Ishikawa (cell line): ENCODE measurements around the gene SOS1.

Experiments used
- CEBPB ChIP-seq: IDR thresholded peaks from 2 replicates; pipeline ENCODE4 v1.6.1; 2012
- CREB1 ChIP-seq: IDR thresholded peaks from 2 replicates; pipeline ENCODE4 v1.6.1; 2012; ENCODE audit warnings: low read depth
- EGR1 ChIP-seq: IDR thresholded peaks from 2 replicates; pipeline ENCODE4 v1.6.1; 2012
- EP300 ChIP-seq: IDR thresholded peaks from 2 replicates; pipeline ENCODE4 v1.6.1; 2012; ENCODE audit warnings: borderline replicate concordance
- FOXM1 ChIP-seq: IDR thresholded peaks from 2 replicates; pipeline ENCODE4 v1.6.1; 2012; ENCODE audit warnings: low read depth, borderline replicate concordance
- MAX ChIP-seq: IDR thresholded peaks from 2 replicates; pipeline ENCODE4 v1.6.1; 2012
- NFIC ChIP-seq: IDR thresholded peaks from 2 replicates; pipeline ENCODE4 v1.6.1; 2012
- RAD21 ChIP-seq: IDR thresholded peaks from 2 replicates; pipeline ENCODE4 v1.6.1; 2012; ENCODE audit warnings: low read depth
- TCF12 ChIP-seq: IDR thresholded peaks from 2 replicates; pipeline ENCODE4 v1.6.1; 2012; ENCODE audit warnings: low read depth
- TEAD4 ChIP-seq: IDR thresholded peaks from 2 replicates; pipeline ENCODE4 v1.6.1; 2012
- USF1 ChIP-seq: IDR thresholded peaks from 2 replicates; pipeline ENCODE4 v1.6.1; 2012
- YY1 ChIP-seq: IDR thresholded peaks from 2 replicates; pipeline ENCODE4 v1.6.1; 2012; ENCODE audit warnings: low read depth
- ZBTB7A ChIP-seq: IDR thresholded peaks from 2 replicates; pipeline ENCODE4 v1.6.1; 2012; ENCODE audit warnings: low read depth
- TF ChIP-seq, protein P1 (sequence below): IDR thresholded peaks from 2 replicates; pipeline ENCODE4 v1.6.1; 2012; ENCODE audit warnings: low read depth, mild to moderate bottlenecking

Gene SOS1

GRCh38 chr2:38943784-38944183, 177.1 kb downstream of the SOS1 start:
- no peak for TF ChIP-seq ZBTB7A
- no peak for TF ChIP-seq NFIC
- no peak for TF ChIP-seq FOXM1
- no peak for TF ChIP-seq CEBPB
- no peak for TF ChIP-seq EP300
- TF ChIP-seq EGR1, result no peak
- no peak for TF ChIP-seq RAD21

DNA sequence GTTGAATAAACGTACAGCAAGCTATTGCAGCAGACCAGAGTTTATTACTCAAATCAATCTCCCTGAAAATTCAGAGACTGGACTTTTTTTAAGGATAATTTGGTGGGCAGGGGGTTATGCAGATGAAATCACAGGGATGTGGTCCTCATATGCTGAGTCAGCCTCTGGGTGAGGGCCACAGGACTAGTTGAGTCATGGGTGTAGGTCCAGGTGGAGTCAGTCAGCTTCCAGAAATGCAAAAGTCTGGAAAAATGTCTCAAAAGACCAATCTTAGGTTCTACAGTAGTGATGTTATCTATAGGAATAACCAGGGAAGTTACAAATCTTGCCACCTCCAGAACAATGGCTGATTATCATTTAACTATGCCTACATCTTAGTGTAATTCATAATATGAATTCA, 180.1 kb downstream of the SOS1 start:
- no peak for TF ChIP-seq EGR1
- TF ChIP-seq, protein P1, sequence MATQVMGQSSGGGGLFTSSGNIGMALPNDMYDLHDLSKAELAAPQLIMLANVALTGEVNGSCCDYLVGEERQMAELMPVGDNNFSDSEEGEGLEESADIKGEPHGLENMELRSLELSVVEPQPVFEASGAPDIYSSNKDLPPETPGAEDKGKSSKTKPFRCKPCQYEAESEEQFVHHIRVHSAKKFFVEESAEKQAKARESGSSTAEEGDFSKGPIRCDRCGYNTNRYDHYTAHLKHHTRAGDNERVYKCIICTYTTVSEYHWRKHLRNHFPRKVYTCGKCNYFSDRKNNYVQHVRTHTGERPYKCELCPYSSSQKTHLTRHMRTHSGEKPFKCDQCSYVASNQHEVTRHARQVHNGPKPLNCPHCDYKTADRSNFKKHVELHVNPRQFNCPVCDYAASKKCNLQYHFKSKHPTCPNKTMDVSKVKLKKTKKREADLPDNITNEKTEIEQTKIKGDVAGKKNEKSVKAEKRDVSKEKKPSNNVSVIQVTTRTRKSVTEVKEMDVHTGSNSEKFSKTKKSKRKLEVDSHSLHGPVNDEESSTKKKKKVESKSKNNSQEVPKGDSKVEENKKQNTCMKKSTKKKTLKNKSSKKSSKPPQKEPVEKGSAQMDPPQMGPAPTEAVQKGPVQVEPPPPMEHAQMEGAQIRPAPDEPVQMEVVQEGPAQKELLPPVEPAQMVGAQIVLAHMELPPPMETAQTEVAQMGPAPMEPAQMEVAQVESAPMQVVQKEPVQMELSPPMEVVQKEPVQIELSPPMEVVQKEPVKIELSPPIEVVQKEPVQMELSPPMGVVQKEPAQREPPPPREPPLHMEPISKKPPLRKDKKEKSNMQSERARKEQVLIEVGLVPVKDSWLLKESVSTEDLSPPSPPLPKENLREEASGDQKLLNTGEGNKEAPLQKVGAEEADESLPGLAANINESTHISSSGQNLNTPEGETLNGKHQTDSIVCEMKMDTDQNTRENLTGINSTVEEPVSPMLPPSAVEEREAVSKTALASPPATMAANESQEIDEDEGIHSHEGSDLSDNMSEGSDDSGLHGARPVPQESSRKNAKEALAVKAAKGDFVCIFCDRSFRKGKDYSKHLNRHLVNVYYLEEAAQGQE, result no peak
- no peak for TF ChIP-seq CEBPB
- no peak for TF ChIP-seq ZBTB7A
- no peak for TF ChIP-seq TEAD4
- TF ChIP-seq CREB1, result no peak
- TF ChIP-seq RAD21, result no peak

- TF ChIP-seq TCF12 (no peak), MAX (no peak)
Observed at GRCh38 chr2:38937548-38937947, 183.3 kb downstream of the SOS1 start.

DNA sequence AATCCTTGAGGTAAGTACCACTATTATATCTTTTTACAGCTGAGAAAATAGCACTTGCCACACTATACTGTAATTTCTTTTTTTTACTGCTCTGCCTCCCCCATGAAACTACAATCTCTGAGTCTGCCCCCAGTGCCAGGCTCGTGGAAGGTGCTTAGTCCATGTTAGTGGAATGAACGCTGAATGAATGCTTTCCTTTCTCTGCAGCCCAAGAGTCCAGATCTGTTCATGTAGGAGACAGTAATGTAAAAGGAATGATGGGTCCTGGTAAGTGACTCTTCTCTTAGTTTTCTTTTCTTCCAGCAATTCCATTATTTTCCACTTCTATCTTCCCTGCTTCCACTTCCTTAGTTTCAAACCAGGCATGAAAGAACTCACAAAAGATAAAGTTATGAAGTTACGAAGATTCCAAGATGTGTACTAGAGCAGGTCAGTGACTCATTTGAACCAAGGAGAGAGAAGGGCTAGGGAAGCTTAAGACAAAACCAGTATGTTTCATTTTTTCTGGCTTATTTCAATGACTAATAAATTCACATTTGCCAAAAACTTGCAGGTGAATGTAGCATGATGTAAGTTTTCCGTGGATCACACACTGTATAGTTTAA, 185.2 kb downstream of the SOS1 start:
- TF ChIP-seq USF1 (no peak), TEAD4 (no peak), FOXM1 (no peak), YY1 (no peak), RAD21 (no peak), NFIC (no peak), ZBTB7A (no peak), EP300 (no peak), TCF12 (no peak)
- TF ChIP-seq, protein P1, result no peak

DNA sequence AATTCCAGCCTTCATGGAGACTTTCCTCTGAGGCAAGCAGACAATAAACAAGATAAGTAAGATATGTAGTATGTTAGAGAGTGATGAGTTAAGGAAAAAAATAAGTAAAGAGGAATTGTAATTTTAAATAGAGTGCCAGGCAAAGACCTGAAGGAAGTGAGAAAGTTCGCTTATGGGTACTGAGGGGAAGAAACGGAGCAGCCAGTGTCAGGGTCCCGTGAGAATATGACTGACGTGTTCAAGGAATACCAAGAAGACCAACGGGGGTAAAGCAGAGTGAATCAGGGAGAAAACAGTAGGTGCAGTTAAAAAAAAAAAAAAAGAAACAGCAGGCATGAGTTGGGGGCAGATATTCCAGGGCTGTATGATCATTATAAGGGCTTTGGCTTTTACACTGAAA, 186.1 kb downstream of the SOS1 start:
- TF ChIP-seq FOXM1, result no peak
- no peak for TF ChIP-seq CEBPB
- no peak for TF ChIP-seq TCF12
- TF ChIP-seq EGR1, result no peak
- TF ChIP-seq ZBTB7A, result no peak

DNA sequence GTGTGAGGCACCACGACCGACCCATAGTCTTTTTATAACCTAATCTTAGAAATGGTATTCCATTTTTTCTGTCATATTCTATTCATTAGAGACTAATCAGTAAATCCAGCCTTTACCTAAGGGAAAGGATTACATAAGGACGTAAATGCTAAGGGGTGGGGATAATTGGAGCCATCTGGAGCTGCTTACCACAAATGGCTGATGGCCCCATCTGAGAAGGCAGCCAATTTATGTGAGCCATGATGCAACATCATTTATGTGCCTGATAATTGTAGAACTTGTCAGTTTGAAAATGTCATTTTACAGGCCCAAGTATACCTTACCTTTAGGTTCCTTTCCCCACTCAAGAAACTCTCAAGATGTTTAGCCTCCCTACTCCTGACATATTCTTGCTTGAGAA, 187.2 kb downstream of the SOS1 start:
- TF ChIP-seq YY1 (no peak), EP300 (no peak), NFIC (no peak), FOXM1 (no peak), ZBTB7A (no peak), CEBPB (no peak), CREB1 (no peak), MAX (no peak)
- TF ChIP-seq, protein P1, result no peak
